Activated CD8-positive, alpha-beta memory T cell treated with anti-CD3 and anti-CD28 coated beads for 1 hour (primary cell): ENCODE results near the gene CACNA1F.
A peak's percentile ranks its signal among the peaks of the same experiment; 100 is the strongest.

Source experiments
- DNase-seq, 2 donors: peaks; one replicate each; pipeline ENCODE4 v3.0.0-alpha.2; 2020; ENCODE audit warnings: low read depth in 1 of 2; ENCODE audit errors: extremely low read depth in 1 of 2

The CACNA1F gene

DNA sequence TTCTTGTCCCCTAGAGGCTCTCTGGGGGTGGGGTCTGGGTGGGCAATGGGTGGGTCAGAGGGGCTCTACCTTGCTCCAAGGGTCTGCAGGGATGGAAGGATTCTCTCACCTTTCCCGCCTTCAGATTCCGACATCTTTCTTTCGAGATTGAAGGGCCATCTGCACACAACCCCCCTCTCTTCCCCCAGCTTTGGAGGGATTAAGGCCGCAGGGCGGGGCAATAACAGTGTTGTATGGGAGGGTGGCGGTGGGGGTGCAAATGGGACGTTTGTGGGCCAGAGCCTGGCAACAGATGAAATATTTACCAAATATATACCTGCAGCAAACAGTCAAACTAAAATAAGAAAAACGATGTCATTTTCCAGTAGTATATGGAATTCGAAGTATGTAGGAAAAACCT lies at the start of gene CACNA1F:
TSS of gene CACNA1F (minus strand) at position 165 of the 400 bp plus-strand sequence. CDS start at position 134, 31 bp downstream.
- no peak for DNase-seq

DNA sequence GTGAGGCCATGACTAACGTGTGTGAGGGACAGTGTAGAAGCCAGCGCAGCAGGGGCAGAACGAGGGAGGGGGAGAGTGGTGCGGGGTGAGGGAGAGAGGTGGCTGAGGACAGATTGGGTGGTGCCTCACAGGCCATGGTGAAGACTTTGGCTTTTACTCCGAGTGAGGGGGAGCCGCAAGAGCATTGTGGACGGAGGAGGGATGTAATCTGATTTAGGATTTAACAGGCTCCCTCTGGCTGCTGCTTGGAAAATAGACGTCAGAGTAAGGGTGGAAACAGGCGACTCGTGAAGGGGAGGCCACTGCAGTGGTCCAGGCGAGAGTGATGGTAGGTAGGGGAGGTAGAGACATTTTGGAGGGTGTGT lies 49.5 kb upstream of the CACNA1F start:
- no peak for DNase-seq

GRCh38 chrX:49278081-49278480 lies 44.9 kb upstream of the CACNA1F start:
- DNase-seq: no peak

DNA sequence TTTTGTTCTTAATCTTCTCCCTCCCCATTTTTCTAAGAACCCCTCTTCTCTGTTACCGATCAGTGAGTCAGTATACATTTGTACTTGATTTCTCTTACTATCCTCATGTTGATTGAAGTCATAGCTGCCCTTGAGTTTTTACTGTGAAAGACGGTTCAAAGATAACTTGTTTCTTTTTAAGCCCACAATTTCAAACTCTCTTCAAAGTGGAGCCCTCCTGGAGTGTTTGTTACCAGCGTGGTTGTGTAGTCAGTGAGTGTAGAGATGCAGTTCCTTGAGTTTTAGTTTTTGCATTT lies 44.3 kb upstream of the CACNA1F start:
- DNase-seq: no peak

- DNase-seq: no peak
Observed at GRCh38 chrX:49276671-49277534, 43.8 kb upstream of the CACNA1F start.

DNA sequence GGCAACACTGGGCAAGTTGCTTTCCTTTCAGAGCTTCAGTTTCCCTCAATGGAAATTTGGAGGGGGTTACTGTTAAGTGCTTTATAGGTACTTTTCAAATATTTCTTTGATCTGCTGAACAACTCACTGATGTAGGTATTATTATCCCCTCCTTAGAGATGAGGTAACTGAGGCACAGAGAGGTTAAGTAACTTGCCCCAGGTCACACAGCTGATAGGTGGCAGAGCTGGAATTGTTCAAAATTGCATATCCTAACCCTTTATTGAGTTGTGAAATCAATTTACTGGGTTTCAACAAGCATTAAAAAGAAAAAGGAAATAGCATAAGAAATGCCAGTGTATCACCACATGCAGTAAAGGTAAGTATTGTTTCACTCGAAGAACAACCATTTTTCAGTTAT lies 43.1 kb upstream of the CACNA1F start:
- no peak for DNase-seq

DNA sequence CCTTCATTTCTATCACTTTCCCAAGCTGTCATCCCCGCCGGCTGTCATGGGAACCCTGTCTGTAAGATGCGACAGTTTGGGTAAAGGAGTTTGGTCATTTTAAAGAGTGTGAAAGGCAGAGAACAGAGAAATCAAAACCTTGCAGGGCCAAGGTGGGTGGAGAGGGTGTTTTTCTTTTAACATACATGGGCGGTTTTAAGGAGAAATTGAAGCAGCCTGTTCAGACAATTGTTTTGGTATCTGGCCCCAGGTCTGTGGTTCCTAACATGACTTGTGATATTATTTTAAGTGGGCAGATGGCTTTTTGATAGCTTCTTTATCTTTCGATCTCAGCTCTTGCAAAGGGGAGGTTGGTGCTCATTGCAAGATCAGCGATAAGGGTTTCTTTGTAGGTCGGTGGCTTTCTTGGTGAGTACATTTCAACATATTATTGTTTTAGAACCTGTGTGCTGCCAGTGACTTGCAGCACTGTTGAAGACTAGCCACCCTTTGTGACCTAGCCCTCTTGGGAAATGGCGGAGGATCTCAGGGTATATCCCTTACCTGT lies 40.1 kb upstream of the CACNA1F start:
- no peak for DNase-seq

DNA sequence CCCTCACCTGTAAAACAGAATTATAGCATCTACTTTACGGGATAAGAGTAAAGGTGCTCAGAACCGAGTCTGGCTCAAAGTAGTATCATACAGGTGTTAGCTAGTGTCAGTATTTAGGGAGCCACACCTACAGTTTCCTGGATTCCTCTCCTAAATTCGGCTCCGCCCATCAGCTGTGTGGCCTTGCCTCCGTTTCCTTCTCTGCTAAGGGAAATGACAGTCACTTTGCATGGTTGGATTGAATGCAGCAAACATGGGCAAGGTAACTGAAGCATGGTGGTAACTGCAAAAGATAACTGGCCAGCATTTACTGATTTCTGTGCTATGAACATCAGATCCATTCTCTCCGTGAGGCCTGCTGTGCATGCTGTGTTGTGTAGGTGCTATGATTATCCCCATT lies 39.3 kb upstream of the CACNA1F start:
- DNase-seq: no peak

GRCh38 chrX:49271341-49271740 lies 38.2 kb upstream of the CACNA1F start:
- DNase-seq: no peak

DNA sequence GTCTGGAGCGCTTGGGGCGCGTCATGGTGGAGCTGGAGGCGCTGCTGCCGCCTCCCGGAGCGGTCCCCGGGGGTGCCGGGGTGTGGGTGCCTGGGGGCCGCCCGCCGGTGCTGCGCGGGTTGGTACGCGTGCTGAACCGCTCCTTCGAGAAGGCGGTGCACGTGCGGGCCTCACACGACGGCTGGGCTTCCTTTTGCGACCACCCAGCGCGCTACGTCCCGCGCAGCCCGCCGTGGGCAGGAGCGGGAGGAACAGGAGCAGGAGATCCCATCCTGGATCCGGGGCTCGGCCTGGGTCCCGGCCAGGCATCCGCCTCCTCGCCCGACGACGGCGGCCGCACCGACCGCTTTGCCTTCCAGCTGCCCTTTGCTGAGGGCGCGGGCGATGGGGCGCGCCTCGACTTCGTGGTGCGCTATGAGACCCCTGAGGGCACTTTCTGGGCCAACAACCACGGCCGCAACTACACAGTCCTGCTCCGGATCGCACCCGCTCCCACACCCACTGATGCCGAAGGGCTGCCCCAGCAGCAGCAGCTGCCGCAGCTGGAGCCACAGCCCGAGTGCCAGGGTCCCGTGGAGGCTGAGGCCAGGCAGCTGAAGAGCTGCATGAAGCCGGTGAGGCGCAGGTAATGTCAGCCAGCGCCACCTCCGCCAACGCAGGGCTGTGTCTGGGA lies 37.2 kb upstream of the CACNA1F start:
- no peak for DNase-seq

- DNase-seq: peak in 1 of 2 donors; percentile 21
Observed at GRCh38 chrX:49269767-49270248, 36.7 kb upstream of the CACNA1F start, which contains the start of gene PPP1R3F. PPP1R3F (plus strand) TSS chrX:49269793; CDS start chrX:49269870, 77 bp downstream.

- peak; percentile 82 to 90 for DNase-seq
Observed at GRCh38 chrX:49269010-49269766, 36.0 kb upstream of the CACNA1F start.

DNA sequence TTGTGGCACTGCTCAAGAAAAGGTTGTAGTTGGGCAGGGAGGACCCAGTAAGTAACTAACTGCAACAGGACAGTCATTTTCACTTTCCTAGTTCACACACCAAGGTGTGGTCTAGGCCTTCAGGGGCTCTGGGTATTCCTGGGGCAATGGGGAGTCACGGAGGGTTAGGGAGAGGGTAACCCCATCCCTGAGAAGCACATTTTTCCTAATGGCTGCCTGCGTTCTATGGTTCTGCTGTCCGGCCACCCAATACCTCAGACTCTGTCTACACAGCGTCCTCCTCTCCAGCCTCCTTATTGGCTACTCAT lies 35.5 kb upstream of the CACNA1F start:
- DNase-seq: no peak

- no peak for DNase-seq
Observed at GRCh38 chrX:49266523-49267445, 33.6 kb upstream of the CACNA1F start.

DNA sequence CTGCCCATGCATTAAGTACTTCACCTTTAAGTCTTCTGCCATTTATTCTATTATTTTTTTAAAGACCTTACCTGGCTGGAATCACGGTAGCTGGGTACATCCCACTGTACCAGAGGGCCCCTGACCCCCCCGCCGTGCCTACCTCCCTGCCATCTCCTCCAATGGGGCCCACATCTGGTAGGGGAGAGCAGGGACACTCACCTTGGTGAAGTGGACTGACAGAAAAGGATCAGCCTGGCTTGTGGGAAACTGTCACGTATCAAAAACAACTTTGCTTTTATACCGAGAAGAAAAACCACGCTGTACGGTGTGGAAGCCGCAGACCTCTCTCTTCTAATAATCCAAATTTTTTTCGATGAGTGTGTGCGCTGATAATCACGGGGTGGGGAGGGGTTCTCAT lies 31.3 kb upstream of the CACNA1F start, which contains the start of gene FOXP3:
TSS of gene FOXP3 (minus strand) at position 251 of the 400 bp plus-strand sequence. CDS start 6,205 bp downstream, outside the sequence.
- no peak for DNase-seq

DNA sequence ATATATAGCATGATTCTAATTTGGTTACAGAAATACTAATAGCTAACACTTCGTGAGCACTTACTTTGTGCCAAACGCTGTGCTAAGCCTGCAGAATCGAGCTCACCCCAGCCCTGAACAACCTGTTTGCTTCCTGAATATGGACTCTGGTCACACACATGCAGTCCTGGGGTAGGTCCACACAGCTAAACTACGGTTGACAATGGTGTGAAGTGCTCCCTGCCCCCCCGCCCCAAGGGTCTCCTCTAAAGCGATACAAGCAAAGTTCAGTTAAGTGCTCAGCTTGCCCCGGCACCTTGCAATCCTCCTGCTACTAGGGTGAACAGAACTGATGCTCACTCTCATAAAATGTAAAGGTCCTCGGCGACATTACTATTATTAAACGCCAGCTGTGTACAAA lies 30.5 kb upstream of the CACNA1F start:
- DNase-seq: no peak

DNA sequence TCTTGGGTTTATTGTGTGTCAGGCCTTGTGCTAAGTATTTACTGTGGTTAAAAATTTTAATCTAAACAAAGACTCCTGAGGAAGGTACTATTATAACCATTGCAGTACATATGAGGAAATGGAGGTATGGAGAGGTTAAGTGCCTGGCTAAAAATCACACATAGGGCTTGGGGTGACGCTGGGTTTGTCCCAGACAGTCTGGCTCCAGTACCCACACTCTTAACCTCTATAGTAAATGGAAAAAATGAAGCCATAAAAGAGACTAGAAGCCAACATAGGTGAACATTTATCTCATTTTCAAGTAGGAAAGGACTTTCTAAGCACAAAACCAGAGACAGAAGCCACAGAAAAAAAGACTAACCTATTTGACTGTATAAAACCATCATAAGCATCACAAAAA lies 29.5 kb upstream of the CACNA1F start:
- DNase-seq: no peak

DNA sequence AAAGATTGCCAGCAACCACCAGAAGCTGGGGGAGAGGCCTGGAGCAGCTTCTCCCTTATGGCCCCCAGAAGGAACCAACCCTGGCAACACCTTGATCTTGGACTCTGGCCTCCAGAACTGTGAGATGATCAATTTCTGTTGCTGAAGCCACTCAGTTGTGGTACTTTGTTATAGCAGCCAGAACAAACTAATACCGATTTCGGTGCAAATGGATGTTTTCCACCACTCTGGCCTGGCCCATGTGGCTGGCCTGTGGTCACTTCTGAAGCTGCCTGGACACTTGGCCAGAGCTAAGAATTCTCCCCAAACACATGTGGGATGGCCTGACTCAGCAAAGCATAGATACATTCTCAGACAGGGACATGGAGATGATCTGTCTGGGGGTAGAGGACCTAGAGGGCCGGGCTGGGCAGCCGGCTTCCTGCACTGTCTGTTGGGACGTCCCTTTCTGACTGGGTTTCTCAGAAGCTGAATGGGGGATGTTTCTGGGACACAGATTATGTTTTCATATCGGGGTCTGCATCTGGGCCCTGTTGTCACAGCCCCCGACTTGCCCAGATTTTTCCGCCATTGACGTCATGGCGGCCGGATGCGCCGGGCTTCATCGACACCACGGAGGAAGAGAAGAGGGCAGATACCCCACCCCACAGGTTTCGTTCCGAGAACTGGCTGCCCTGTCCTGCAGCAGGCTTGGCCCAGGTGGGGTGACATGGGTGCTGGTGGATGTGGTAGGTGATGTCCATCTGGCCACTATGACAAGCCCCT lies 27.3 kb upstream of the CACNA1F start:
- DNase-seq: no peak

DNA sequence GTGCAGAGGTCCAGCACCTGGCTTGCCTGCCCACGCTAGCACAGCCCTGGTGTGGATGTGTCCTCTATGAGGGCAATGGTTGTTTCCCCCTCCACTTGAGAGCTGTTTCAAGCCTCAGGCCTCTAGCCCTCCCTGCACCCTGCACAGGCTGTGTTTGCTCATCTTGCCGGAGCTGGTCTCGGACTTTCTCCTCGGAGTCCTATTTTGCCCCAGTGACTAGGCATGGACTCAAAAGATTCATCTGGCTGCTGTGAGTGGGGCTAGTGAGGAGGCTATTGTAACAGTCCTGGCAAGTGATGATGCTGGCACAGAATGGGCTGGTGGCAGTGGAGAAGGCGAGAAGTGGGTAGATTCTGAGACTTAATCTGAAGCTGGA lies 25.6 kb upstream of the CACNA1F start:
- DNase-seq: no peak
